Right lobe of liver (tissue), 6 donors: Measurements from ENCODE around the gene KBTBD13. TPM values are rescaled to one million over a fixed set of nuclear protein-coding genes. Genes with fewer than 3 reads are reported as not detected.

Experiments
- ATAC-seq, 4 donors: fragments of 200-7000 bp; cut with Tn5 transposase; one replicate each; pipeline ENCODE4 v1.9.1; 2020; ENCODE audit warnings: mild to moderate bottlenecking in 4 of 4, moderate library complexity in 4 of 4
- DNase-seq, 3 donors: peaks; one replicate each; pipeline ENCODE4 v3.0.0-alpha.2; 2020
- H3K27ac ChIP-seq, 3 donors: fragments of 200-600 bp; one replicate each; pipeline ENCODE4 v1.8.0; 2022
- H3K27me3 ChIP-seq, 2 donors: fragments of 200-600 bp; one replicate each; pipeline ENCODE4 v1.8.0; 2022
- H3K36me3 ChIP-seq, 4 donors: fragments of 200-600 bp; sonication (generic) in 1 of 4; one replicate each; pipeline versions ENCODE4 v1.5.1 to v1.8.0; 2017 to 2022; ENCODE audit warnings: control low read depth in 1 of 4
- H3K4me1 ChIP-seq, 4 donors: fragments of 200-600 bp; sonication (generic) in 1 of 4; one replicate each; pipeline versions ENCODE4 v1.5.1 to v1.8.0; 2017 to 2022; ENCODE audit warnings: control low read depth in 1 of 4
- H3K4me3 ChIP-seq, 3 donors: fragments of 200-600 bp; one replicate each; pipeline ENCODE4 v1.8.0; 2022
- H3K9me3 ChIP-seq, 4 donors: fragments of 200-600 bp; sonication (generic) in 1 of 4; one replicate each; pipeline versions ENCODE4 v1.5.1 to v1.8.0; 2017 to 2022; ENCODE audit warnings: control low read depth in 1 of 4
- POLR2A ChIP-seq: fragments of 450-650 bp; IDR thresholded peaks from one replicate; pipeline ENCODE4 v1.6.1; 2017; ENCODE audit warnings: antibody characterized with exemption, mild to moderate bottlenecking
- WGBS: methylation state at CpG from one replicate; pipeline ENCODE4 v1.1.6; 2018; ENCODE audit warnings: low coverage, low lambda C conversion rate; ENCODE audit not compliant: insufficient coverage; ENCODE audit errors: missing lambda C conversion rate; 5-methylcytosine and 5-hydroxymethylcytosine counted together
- intact Hi-C, 2 donors: fragments of 100-400 bp; cut with DNase I; formaldehyde crosslinking; loops; one replicate each; pipeline versions ENCODE4 v1.11.2 to v1.14.1; 2022
- total RNA-seq, 6 experiments: library from RNA; depleted of rRNA in 2 of 6; stranded (reverse); fragments of >200 nt in 2 of 6; fragmentation: NEBNext Ultra II Directional in 3 of 6; extraction: Animal tissue kit (Norgen Biotek cat#: 25700) in 3 of 6; gene quantifications; one replicate each; pipeline versions ENCODE4 v1.1.0 to v1.2.4, GENCODE V29; 2016 to 2023
- TF ChIP-seq, protein P1 (sequence below), 4 donors: fragments of 200-600 bp in 3 of 4; fragments of 450-650 bp in 1 of 4; IDR thresholded peaks; one replicate each; pipeline versions ENCODE4 v1.5.1 to v1.8.0; 2016 to 2022; ENCODE audit warnings: antibody characterized with exemption in 4 of 4, mild to moderate bottlenecking in 2 of 4
- donor health status: DM: no; HTN: yes; CAD: no.
- donor health status: DM: no; HTN: no; CAD: no.
- donor health status: DM: no; HTN: no; CAD: no.
- donor health status: DM: no; HTN: yes; CAD: no.
- donor health status: DM: no; HTN: yes; CAD: no.

Gene KBTBD13
- total RNA-seq, 6 experiments from 2014 or later: not detected

- WGBS: 24% methylated on average over 6 of the region's 19 CpGs
- Histone ChIP-seq H3K4me3 (peak overlapping the region in 1 of 3 donors; percentile 22), H3K27ac (no peak overlapping the region), H3K27me3 (no peaks in the 10 kb centered on the region), H3K9me3 (no peaks in the 10 kb centered on the region), H3K4me1 (peaks cover 0 to 15% (median 5%) of the 10 kb centered on the region in 4 donors), H3K36me3 (no peaks in the 10 kb centered on the region)
- intact Hi-C loops: no loop called here
- ATAC-seq (peak; percentile 21 to 47 (median 30)), DNase-seq (peak; percentile 70 to 81 (median 76))
- no peak for TF ChIP-seq POLR2A
- TF ChIP-seq, protein P1, sequence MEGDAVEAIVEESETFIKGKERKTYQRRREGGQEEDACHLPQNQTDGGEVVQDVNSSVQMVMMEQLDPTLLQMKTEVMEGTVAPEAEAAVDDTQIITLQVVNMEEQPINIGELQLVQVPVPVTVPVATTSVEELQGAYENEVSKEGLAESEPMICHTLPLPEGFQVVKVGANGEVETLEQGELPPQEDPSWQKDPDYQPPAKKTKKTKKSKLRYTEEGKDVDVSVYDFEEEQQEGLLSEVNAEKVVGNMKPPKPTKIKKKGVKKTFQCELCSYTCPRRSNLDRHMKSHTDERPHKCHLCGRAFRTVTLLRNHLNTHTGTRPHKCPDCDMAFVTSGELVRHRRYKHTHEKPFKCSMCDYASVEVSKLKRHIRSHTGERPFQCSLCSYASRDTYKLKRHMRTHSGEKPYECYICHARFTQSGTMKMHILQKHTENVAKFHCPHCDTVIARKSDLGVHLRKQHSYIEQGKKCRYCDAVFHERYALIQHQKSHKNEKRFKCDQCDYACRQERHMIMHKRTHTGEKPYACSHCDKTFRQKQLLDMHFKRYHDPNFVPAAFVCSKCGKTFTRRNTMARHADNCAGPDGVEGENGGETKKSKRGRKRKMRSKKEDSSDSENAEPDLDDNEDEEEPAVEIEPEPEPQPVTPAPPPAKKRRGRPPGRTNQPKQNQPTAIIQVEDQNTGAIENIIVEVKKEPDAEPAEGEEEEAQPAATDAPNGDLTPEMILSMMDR (IDR thresholded peaks at IDR 0.05): no peak
These were observed 27.1 kb upstream of the KBTBD13 start for GRCh38 chr15:65049418-65049840.

DNA sequence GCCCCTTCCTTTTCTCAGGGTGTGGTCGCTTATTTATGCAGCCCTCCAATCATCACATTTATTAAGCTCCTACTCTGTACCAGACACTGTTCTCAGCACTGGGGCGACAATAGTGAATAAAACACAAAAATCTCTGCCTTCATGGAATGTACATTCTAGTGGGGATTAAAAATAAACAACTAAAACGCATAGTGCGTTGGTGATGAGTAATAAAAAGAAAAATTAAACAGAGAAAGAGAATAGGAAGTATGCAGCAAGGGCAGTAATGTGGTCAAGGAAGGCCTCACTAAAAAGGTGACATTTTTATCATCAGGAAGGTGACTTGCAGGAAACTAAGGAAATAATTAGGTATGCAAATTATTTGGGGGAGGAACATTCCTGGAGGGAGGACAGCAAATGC, 26.3 kb upstream of the KBTBD13 start:
- H3K27ac ChIP-seq: no peak overlapping the region

GRCh38 chr15:65051266-65051665, 25.3 kb upstream of the KBTBD13 start:
- WGBS: no CpG with 5 or more reads among the region's 2 CpGs
- Histone ChIP-seq H3K36me3 (no peaks in the 10 kb centered on the region), H3K4me3 (no peak overlapping the region), H3K27ac (no peak overlapping the region), H3K27me3 (no peaks in the 10 kb centered on the region), H3K9me3 (no peaks in the 10 kb centered on the region), H3K4me1 (peaks cover 0 to 18% (median 3%) of the 10 kb centered on the region in 4 donors)
- intact Hi-C loops: loop anchor here (5.0 kb wide), 2 partner anchors 46 to 51 kb away; no protein-coding TSS in a partner anchor
- TF ChIP-seq, protein P1 (IDR thresholded peaks at IDR 0.05): no peak
- no peak for TF ChIP-seq POLR2A
- ATAC-seq (no peak), DNase-seq (no peak)

More for the DNA sequence above, 26.3 kb upstream of the KBTBD13 start:
- TF ChIP-seq, protein P1 (IDR thresholded peaks at IDR 0.05): no peak
- no peak for TF ChIP-seq POLR2A
- no peaks in the 10 kb centered on the region for H3K27me3 ChIP-seq
- DNase-seq (no peak), ATAC-seq (no peak)
- no peaks in the 10 kb centered on the region for H3K9me3 ChIP-seq
- intact Hi-C loops: loop anchor here (5.0 kb wide), 2 partner anchors 47 to 52 kb away; no protein-coding TSS in a partner anchor
- H3K36me3 ChIP-seq: no peaks in the 10 kb centered on the region
- H3K4me3 ChIP-seq: no peak overlapping the region
- H3K4me1 ChIP-seq: peaks cover 0 to 16% (median under 1%) of the 10 kb centered on the region in 4 donors
- WGBS: 66% methylated on average over 3 of the region's 4 CpGs

DNA sequence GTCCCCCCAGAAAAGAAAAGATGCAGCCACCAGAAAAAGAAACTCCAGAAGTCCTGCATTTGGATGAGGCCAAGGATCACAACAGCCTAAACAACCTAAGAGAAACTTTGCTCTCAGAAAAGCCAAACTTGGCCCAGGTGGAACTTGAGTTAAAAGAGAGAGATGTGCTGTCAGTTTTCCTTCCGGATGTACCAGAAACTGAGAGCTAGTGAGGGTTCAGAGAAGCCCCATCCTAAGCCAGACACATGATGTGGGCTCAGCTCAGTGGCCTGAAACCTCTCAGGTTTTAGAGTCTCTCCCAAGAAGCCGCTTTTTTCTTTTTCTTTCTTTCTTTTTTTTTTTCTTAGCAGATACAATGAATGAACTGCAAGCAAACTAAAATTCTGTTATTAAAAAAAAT, 23.6 kb upstream of the KBTBD13 start:
- ATAC-seq (no peak), DNase-seq (no peak)
- peaks cover 0 to 31% (median 7%) of the 10 kb centered on the region in 4 donors for H3K4me1 ChIP-seq
- no peaks in the 10 kb centered on the region for H3K36me3 ChIP-seq
- H3K27me3 ChIP-seq: no peaks in the 10 kb centered on the region
- H3K27ac ChIP-seq: no peak overlapping the region
- intact Hi-C loops: loop anchor here (5.0 kb wide), 2 partner anchors 44 to 49 kb away; no protein-coding TSS in a partner anchor
- H3K9me3 ChIP-seq: no peaks in the 10 kb centered on the region
- H3K4me3 ChIP-seq: no peak overlapping the region
- WGBS: 92% methylated on average over 2 of the region's 2 CpGs
- TF ChIP-seq POLR2A: no peak
- TF ChIP-seq, protein P1 (IDR thresholded peaks at IDR 0.05): no peak
